ENCODE measurements around the gene SLC22A12.

GRCh38 chr11:64643256-64643881 is 52.3 kb downstream of the SLC22A12 start:
- no peak for TF ChIP-seq CTCF (IDR thresholded peaks at IDR 0.05; ENCODE audit: poor library complexity, severe bottlenecking)
- no peak for TF ChIP-seq EZH2 (IDR thresholded peaks at IDR 0.05; ENCODE audit: borderline replicate concordance, insufficient read depth, low read length, poor library complexity, severe bottlenecking)
- peak; percentile 74 for TF ChIP-seq POLR2AphosphoS5 (IDR thresholded peaks at IDR 0.05)
- TF ChIP-seq RAD21 (conservative IDR thresholded peaks at IDR 0.05): no peak
- no peak for TF ChIP-seq EP300 (conservative IDR thresholded peaks at IDR 0.05; ENCODE audit: poor library complexity, severe bottlenecking)
- TF ChIP-seq SMC3 (conservative IDR thresholded peaks at IDR 0.05; ENCODE audit: poor library complexity): no peak
- no peak for TF ChIP-seq TAF1 (IDR thresholded peaks at IDR 0.05; ENCODE audit: low read depth)
